HG02763 (cell line): ENCODE data around the gene GUCY1A1.

ENCODE experiments used
- ATAC-seq: cut with Tn5 transposase; IDR thresholded peaks from one replicate; pipeline ENCODE4 v1.9.1; 2021; ENCODE audit warnings: mild to moderate bottlenecking, moderate library complexity; ENCODE audit not compliant: unreplicated experiment

GUCY1A1 gene

GRCh38 chr4:155724731-155725130 is 58.1 kb downstream of the GUCY1A1 start:
- ATAC-seq, result no peak

- no peak for ATAC-seq
Observed at GRCh38 chr4:155734065-155734464, 67.4 kb downstream of the GUCY1A1 start.

- no peak for ATAC-seq
Observed at GRCh38 chr4:155734951-155735350, 68.3 kb downstream of the GUCY1A1 start.

GRCh38 chr4:155735496-155735895 is 68.8 kb downstream of the GUCY1A1 start:
- ATAC-seq, result no peak

GRCh38 chr4:155738548-155738947 is 71.9 kb downstream of the GUCY1A1 start:
- no peak for ATAC-seq

- no peak for ATAC-seq
Observed at GRCh38 chr4:155741546-155741945, 74.9 kb downstream of the GUCY1A1 start.

- ATAC-seq, result no peak
Observed at GRCh38 chr4:155742310-155743015, 75.8 kb downstream of the GUCY1A1 start.

GRCh38 chr4:155745984-155746383 is 79.3 kb downstream of the GUCY1A1 start:
- no peak for ATAC-seq

GRCh38 chr4:155748039-155748438 is 81.4 kb downstream of the GUCY1A1 start:
- ATAC-seq, result no peak

GRCh38 chr4:155749041-155749440 is 82.4 kb downstream of the GUCY1A1 start:
- no peak for ATAC-seq

GRCh38 chr4:155751569-155751968 is 84.9 kb downstream of the GUCY1A1 start:
- no peak for ATAC-seq

- no peak for ATAC-seq
Observed at GRCh38 chr4:155757745-155758265, 91.2 kb downstream of the GUCY1A1 start.

GRCh38 chr4:155758481-155759371 is 92.1 kb downstream of the GUCY1A1 start, which contains the start of gene GUCY1B1:
TSS of gene GUCY1B1 (plus strand) at chr4:155759021. CDS start at chr4:155759141, 120 bp downstream.
- peak; percentile 97 for ATAC-seq

- peak; percentile 20 for ATAC-seq
Observed at GRCh38 chr4:155759372-155760252, 93.0 kb downstream of the GUCY1A1 start.

- no peak for ATAC-seq
Observed at GRCh38 chr4:155761047-155761446, 94.4 kb downstream of the GUCY1A1 start.

GRCh38 chr4:155761916-155762315 is 95.3 kb downstream of the GUCY1A1 start:
- ATAC-seq, result no peak

GRCh38 chr4:155762334-155762733 is 95.7 kb downstream of the GUCY1A1 start:
- no peak for ATAC-seq

GRCh38 chr4:155763551-155763950 is 96.9 kb downstream of the GUCY1A1 start:
- no peak for ATAC-seq

GRCh38 chr4:155765149-155765548 is 98.5 kb downstream of the GUCY1A1 start:
- no peak for ATAC-seq

- no peak for ATAC-seq
Observed at GRCh38 chr4:155766622-155767021, 100.0 kb downstream of the GUCY1A1 start.

GRCh38 chr4:155768370-155768769 is 101.7 kb downstream of the GUCY1A1 start:
- no peak for ATAC-seq
